IMR-90 (cell line): ENCODE measurements around the gene ZNF280C.

Experiments
- CEBPB ChIP-seq: IDR thresholded peaks from 2 replicates; pipeline ENCODE4 v1.6.1; 2012; ENCODE audit warnings: low read depth, low read length, improper control_type of control experiment
- POLR2A ChIP-seq: IDR thresholded peaks from 2 replicates; pipeline ENCODE4 v1.6.1; 2012; ENCODE audit warnings: mild to moderate bottlenecking, low read depth, low read length
- RCOR1 ChIP-seq: IDR thresholded peaks from 2 replicates; pipeline ENCODE4 v1.6.1; 2012; ENCODE audit warnings: mild to moderate bottlenecking, low read length, improper control_type of control experiment; ENCODE audit not compliant: insufficient replicate concordance
- TF ChIP-seq, protein P1 (sequence below): conservative IDR thresholded peaks from 2 replicates; pipeline ENCODE4 v1.5.1; 2012; ENCODE audit warnings: mild to moderate bottlenecking, low read depth, low read length, improper control_type of control experiment

DNA sequence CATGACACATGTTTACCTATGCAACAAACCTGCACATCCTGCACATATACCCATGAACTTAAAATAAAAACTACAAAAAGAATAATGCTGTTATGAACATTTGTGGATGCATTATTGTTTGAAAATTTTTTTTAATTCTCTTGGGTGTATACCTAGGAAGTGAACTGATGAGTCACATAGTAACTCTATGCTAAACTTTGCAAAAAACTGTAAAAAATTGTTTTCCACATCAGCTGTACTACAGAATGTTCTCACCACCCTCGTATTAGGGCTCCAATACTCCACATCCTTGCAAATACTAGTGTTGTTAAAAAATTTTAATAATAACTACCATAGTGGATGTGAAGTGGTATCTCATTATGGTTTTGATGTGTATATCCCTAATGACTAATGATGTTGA is 33.3 kb upstream of the ZNF280C start:
- TF ChIP-seq, protein P1, sequence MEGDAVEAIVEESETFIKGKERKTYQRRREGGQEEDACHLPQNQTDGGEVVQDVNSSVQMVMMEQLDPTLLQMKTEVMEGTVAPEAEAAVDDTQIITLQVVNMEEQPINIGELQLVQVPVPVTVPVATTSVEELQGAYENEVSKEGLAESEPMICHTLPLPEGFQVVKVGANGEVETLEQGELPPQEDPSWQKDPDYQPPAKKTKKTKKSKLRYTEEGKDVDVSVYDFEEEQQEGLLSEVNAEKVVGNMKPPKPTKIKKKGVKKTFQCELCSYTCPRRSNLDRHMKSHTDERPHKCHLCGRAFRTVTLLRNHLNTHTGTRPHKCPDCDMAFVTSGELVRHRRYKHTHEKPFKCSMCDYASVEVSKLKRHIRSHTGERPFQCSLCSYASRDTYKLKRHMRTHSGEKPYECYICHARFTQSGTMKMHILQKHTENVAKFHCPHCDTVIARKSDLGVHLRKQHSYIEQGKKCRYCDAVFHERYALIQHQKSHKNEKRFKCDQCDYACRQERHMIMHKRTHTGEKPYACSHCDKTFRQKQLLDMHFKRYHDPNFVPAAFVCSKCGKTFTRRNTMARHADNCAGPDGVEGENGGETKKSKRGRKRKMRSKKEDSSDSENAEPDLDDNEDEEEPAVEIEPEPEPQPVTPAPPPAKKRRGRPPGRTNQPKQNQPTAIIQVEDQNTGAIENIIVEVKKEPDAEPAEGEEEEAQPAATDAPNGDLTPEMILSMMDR = no peak
- TF ChIP-seq POLR2A (no peak), RCOR1 (no peak), CEBPB (no peak)
